Measurements from ENCODE around the gene CALHM5. TPM values are rescaled to one million over a fixed set of nuclear protein-coding genes. Genes with fewer than 3 reads are reported as not detected.

Gene CALHM5
- total and polyA plus RNA-seq, 10 of the 15 experiments (the other 5 are each of a cell fraction or from before 2014, with no cell fraction given), result not detected

GRCh38 chr6:116491610-116492330 lies 19.7 kb upstream of the CALHM5 start:
- TF ChIP-seq MEF2A (IDR thresholded peaks at IDR 0.05; ENCODE audit: insufficient read depth, low read depth, low read length) (no peak), SUPT20H (IDR thresholded peaks at IDR 0.05; ENCODE audit: borderline replicate concordance, control insufficient read depth, low read depth, low read length) (no peak), PAX5 (IDR thresholded peaks at IDR 0.05; ENCODE audit: borderline replicate concordance, low read depth, low read length) (no peak), SMAD5 (IDR thresholded peaks at IDR 0.05; ENCODE audit: low read depth) (no peak), ZNF24 (IDR thresholded peaks at IDR 0.05) (no peak), NFYA (IDR thresholded peaks at IDR 0.05; ENCODE audit: borderline replicate concordance, low read depth, low read length) (no peak), ZNF622 (IDR thresholded peaks at IDR 0.05) (no peak), KAT2A (conservative IDR thresholded peaks at IDR 0.05; ENCODE audit: control insufficient read depth, low read depth, low read length) (no peak), SIN3A (IDR thresholded peaks at IDR 0.05; ENCODE audit: low read depth, low read length) (no peak), ETV6 (conservative IDR thresholded peaks at IDR 0.05 in 1 of 2, IDR thresholded peaks at IDR 0.05 in 1 of 2; ENCODE audit: borderline replicate concordance in 1 of 2, low read depth in 1 of 2) (no peak), KLF5 (IDR thresholded peaks at IDR 0.05; ENCODE audit: partially characterized antibody) (no peak), GATAD2B (conservative IDR thresholded peaks at IDR 0.05; ENCODE audit: low read depth) (no peak), NFIC (IDR thresholded peaks at IDR 0.05; ENCODE audit: low read depth, low read length) (no peak), LARP7 (IDR thresholded peaks at IDR 0.05) (no peak), TARDBP (IDR thresholded peaks at IDR 0.05; ENCODE audit: borderline replicate concordance) (no peak), BCL11A (IDR thresholded peaks at IDR 0.05; ENCODE audit: low read depth, low read length) (no peak), RAD21 (IDR thresholded peaks at IDR 0.05; ENCODE audit: insufficient read depth, low read depth, low read length) (no peak)
- TF ChIP-seq, protein P1, sequence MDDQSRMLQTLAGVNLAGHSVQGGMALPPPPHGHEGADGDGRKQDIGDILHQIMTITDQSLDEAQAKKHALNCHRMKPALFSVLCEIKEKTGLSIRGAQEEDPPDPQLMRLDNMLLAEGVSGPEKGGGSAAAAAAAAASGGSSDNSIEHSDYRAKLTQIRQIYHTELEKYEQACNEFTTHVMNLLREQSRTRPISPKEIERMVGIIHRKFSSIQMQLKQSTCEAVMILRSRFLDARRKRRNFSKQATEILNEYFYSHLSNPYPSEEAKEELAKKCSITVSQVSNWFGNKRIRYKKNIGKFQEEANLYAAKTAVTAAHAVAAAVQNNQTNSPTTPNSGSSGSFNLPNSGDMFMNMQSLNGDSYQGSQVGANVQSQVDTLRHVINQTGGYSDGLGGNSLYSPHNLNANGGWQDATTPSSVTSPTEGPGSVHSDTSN (IDR thresholded peaks at IDR 0.05; ENCODE audit: insufficient replicate concordance, low read depth, low read length), result no peak
- no peaks in the 10 kb centered on the region for H3K4me1 ChIP-seq (ENCODE audit: control insufficient read depth, insufficient read depth, low read length)
- H3K36me3 ChIP-seq (ENCODE audit: control insufficient read depth in 2 of 2, insufficient read depth in 2 of 2, low read length in 1 of 2), result no peaks in the 10 kb centered on the region
- H3K9ac ChIP-seq (ENCODE audit: control insufficient read depth, insufficient read depth, low read length), result no peak overlapping the region
- ATAC-seq (no peak), DNase-seq (ENCODE audit: low read depth, low spot score) (no peak), FAIRE-seq (no peak)
- no peak overlapping the region for H3K4me3 ChIP-seq
- no peak overlapping the region for H3K4me2 ChIP-seq (ENCODE audit: control insufficient read depth, insufficient read depth)
- H4K20me1 ChIP-seq (ENCODE audit: control insufficient read depth, insufficient read depth), result no peaks in the 10 kb centered on the region
- in situ Hi-C loops (cut with MboI), result no loop called here
- ChIA-PET RAD21 (ENCODE audit: unreplicated experiment) (no interaction called here), SMC1A (ENCODE audit: uncharacterized antibody, unreplicated experiment) (no interaction called here), POLR2A (no interaction called here), CTCF (interaction anchor here (0.8 kb wide), 1 partner anchor 204 kb away, joined by 3 read pairs; no protein-coding TSS in a partner anchor)
- intact Hi-C loops (cut with micrococcal nuclease; ENCODE audit: unreplicated experiment), result no loop called here
- no TSS peak for BruUV-seq (replicated peaks)
- no peak overlapping the region for H3K27ac ChIP-seq (ENCODE audit: control insufficient read depth, insufficient read depth)
- H3K9me3 ChIP-seq (replicated peaks; ENCODE audit: control insufficient read depth, insufficient read depth, low read length), result no peaks in the 10 kb centered on the region
- no peaks in the 10 kb centered on the region for H3K79me2 ChIP-seq (ENCODE audit: control insufficient read depth, insufficient read depth, low read length)
- no peaks in the 10 kb centered on the region for H3K27me3 ChIP-seq (replicated peaks in 1 of 2; ENCODE audit: control insufficient read depth in 2 of 2, insufficient read depth in 2 of 2, low read length in 1 of 2)
- no peak overlapping the region for H2AFZ ChIP-seq (ENCODE audit: control insufficient read depth, low read depth, low read length)
- WGBS (ENCODE audit: insufficient coverage, insufficient replicate concordance, low lambda C conversion rate, missing lambda C conversion rate), result 19% methylated on average over 1 of the region's 1 CpG
